Endodermal cell (in vitro differentiated cells): ENCODE data around the gene HPCAL1. TPM values are rescaled to one million over a fixed set of nuclear protein-coding genes. Genes with fewer than 3 reads are reported as not detected.

Experiments
- DNase-seq: peaks from one replicate; pipeline ENCODE4 v3.0.0-alpha.2; 2017
- H3K27ac ChIP-seq: 2 replicates; pipeline ENCODE4 v1.5.1; 2013; ENCODE audit warnings: mild to moderate bottlenecking, low read depth, low read length, moderate library complexity
- H3K27me3 ChIP-seq: 2 replicates; pipeline ENCODE4 v1.6.1; 2013; ENCODE audit warnings: mild to moderate bottlenecking, low read length, moderate library complexity; ENCODE audit not compliant: insufficient read depth, control insufficient read depth, poor library complexity, severe bottlenecking
- H3K36me3 ChIP-seq: 2 replicates; pipeline ENCODE4 v1.7.0; 2013; ENCODE audit warnings: mild to moderate bottlenecking, low read length, moderate library complexity; ENCODE audit not compliant: control insufficient read depth, insufficient read depth
- H3K4me1 ChIP-seq: one replicate; pipeline ENCODE4 v1.7.0; 2013; ENCODE audit warnings: low read length; ENCODE audit not compliant: control insufficient read depth, insufficient read depth
- H3K4me3 ChIP-seq: 2 replicates; pipeline ENCODE4 v1.5.1; 2013; ENCODE audit warnings: mild to moderate bottlenecking, low read length, moderate library complexity
- H3K9ac ChIP-seq: 2 replicates; pipeline ENCODE4 v1.6.1; 2013; ENCODE audit warnings: mild to moderate bottlenecking, low read length, moderate library complexity; ENCODE audit not compliant: poor library complexity, severe bottlenecking; ENCODE audit errors: extremely low read depth
- H3K9me3 ChIP-seq: 2 replicates; pipeline ENCODE4 v1.6.1; 2013; ENCODE audit warnings: mild to moderate bottlenecking, low read length, moderate library complexity; ENCODE audit not compliant: control insufficient read depth
- H3K27ac Mint-ChIP-seq: 2 replicates; pipeline ENCODE4 v1.8.0; 2020; ENCODE audit warnings: mixed read lengths
- H3K27me3 Mint-ChIP-seq: 2 replicates; pipeline ENCODE4 v1.8.0; 2021; ENCODE audit warnings: mild to moderate bottlenecking, mixed read lengths; ENCODE audit not compliant: insufficient read depth
- H3K36me3 Mint-ChIP-seq: 2 replicates; pipeline ENCODE4 v1.8.0; 2020; ENCODE audit warnings: low read depth, mixed read lengths
- H3K4me1 Mint-ChIP-seq: 2 replicates; pipeline ENCODE4 v1.8.0; 2020; ENCODE audit warnings: mixed read lengths
- H3K4me3 Mint-ChIP-seq: 2 replicates; pipeline ENCODE4 v1.8.0; 2020; ENCODE audit warnings: mild to moderate bottlenecking, moderate library complexity, mixed read lengths
- H3K9me3 Mint-ChIP-seq: 2 replicates; pipeline ENCODE4 v1.8.0; 2020; ENCODE audit warnings: mild to moderate bottlenecking, mixed read lengths
- CTCF ChIP-seq: fragments of 200-600 bp; sonication (generic); conservative IDR thresholded peaks from 2 replicates; pipeline ENCODE4 v1.5.0; 2021; ENCODE audit warnings: antibody characterized with exemption, mild to moderate bottlenecking
- WGBS, 2 experiments: methylation state at CpG; one replicate each; pipeline versions ENCODE4 v1.1.5 to v1.1.7; 2013; ENCODE audit warnings: missing lambda C conversion rate in 2 of 2, mixed read lengths in 1 of 2; ENCODE audit not compliant: insufficient coverage in 1 of 2, insufficient read length in 1 of 2; 5-methylcytosine and 5-hydroxymethylcytosine counted together
- total RNA-seq, 2 donors: library from RNA; stranded (reverse); fragmentation: NEBNext Ultra II Directional in 1 of 2; extraction: Animal tissue kit (Norgen Biotek cat#: 25700) in 1 of 2; gene quantifications; 2 replicates in 1 of 2; 3 replicates in 1 of 2; pipeline ENCODE4 v1.2.1, GENCODE V29; 2021

The HPCAL1 gene
- total RNA-seq, 2 donors from 2014 or later = 6.8 to 8.1 TPM

DNA sequence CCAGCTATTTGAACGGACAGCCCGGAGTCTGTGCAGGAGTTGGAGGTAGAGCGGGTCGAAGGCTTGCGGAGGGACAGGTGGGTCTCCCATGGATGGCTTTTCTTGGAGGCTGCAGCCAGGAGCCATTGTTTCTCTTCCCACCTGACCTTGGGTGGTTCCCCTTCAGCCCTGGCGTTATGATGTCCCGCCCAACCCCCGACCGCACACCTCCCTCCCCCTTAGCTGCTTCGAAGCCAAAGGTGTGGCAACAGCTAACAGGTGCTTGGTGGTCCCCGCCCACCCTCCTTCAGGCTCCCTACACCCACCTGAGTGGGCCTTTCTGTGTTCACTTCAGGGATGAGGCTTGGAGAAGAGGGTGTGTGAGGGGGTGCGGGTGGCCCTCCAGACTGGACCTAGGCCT is 62.7 kb downstream of the HPCAL1 start:
- WGBS, 2 experiments = 91 to 98% methylated on average over 7 to 12 of the region's 12 CpGs
- no peaks in the 10 kb centered on the region for H3K9me3 Mint-ChIP-seq

GRCh38 chr2:10366601-10367270 is 64.0 kb downstream of the HPCAL1 start:
- H3K36me3 Mint-ChIP-seq = no peaks in the 10 kb centered on the region
- 90 to 93% methylated on average over 8 to 15 of the region's 15 CpGs for WGBS, 2 experiments

More for the DNA sequence above, 62.7 kb downstream of the HPCAL1 start:
- TF ChIP-seq CTCF = no peak
- Histone ChIP-seq H3K36me3 (no peaks in the 10 kb centered on the region), H3K4me3 (no peak overlapping the region), H3K9ac (no peak overlapping the region), H3K9me3 (no peaks in the 10 kb centered on the region), H3K27me3 (no peaks in the 10 kb centered on the region), H3K27ac (no peak overlapping the region), H3K4me1 (peaks cover 8% of the 10 kb centered on the region)
- Mint-ChIP-seq H3K27ac (no peak overlapping the region), H3K27me3 (peaks cover 3% of the 10 kb centered on the region), H3K4me1 (peaks cover 15% of the 10 kb centered on the region), H3K36me3 (no peaks in the 10 kb centered on the region), H3K4me3 (no peak overlapping the region)
- no peak for DNase-seq

More at GRCh38 chr2:10366601-10367270, 64.0 kb downstream of the HPCAL1 start:
- Histone ChIP-seq H3K4me1 (peaks cover 2% of the 10 kb centered on the region), H3K9ac (no peak overlapping the region), H3K4me3 (no peak overlapping the region), H3K9me3 (no peaks in the 10 kb centered on the region), H3K27me3 (no peaks in the 10 kb centered on the region), H3K27ac (no peak overlapping the region), H3K36me3 (no peaks in the 10 kb centered on the region)
- peak; percentile 46 for TF ChIP-seq CTCF
- H3K27me3 Mint-ChIP-seq = peaks cover 3% of the 10 kb centered on the region
- no peak overlapping the region for H3K27ac Mint-ChIP-seq
- H3K4me1 Mint-ChIP-seq = peaks cover 9% of the 10 kb centered on the region
- H3K9me3 Mint-ChIP-seq = no peaks in the 10 kb centered on the region
- H3K4me3 Mint-ChIP-seq = no peak overlapping the region
- DNase-seq = no peak
